OCI-LY7 (cell line): ENCODE measurements around the gene DNAH8.

ENCODE experiments used
- EZH2phosphoT487 ChIP-seq: fragments of 200-600 bp; sonication (generic); IDR thresholded peaks from 2 replicates; pipeline ENCODE4 v1.6.1; 2018; ENCODE audit warnings: low read depth, borderline replicate concordance, mild to moderate bottlenecking, mixed run types, antibody characterized with exemption, low read length, moderate library complexity, mixed read lengths
- TF ChIP-seq, protein P1 (sequence below): fragments of 200-600 bp; sonication (generic); conservative IDR thresholded peaks from 2 replicates; pipeline ENCODE4 v1.5.1; 2014; ENCODE audit warnings: mild to moderate bottlenecking, antibody characterized with exemption, low read length, moderate library complexity, mixed read lengths

- TF ChIP-seq, protein P1, sequence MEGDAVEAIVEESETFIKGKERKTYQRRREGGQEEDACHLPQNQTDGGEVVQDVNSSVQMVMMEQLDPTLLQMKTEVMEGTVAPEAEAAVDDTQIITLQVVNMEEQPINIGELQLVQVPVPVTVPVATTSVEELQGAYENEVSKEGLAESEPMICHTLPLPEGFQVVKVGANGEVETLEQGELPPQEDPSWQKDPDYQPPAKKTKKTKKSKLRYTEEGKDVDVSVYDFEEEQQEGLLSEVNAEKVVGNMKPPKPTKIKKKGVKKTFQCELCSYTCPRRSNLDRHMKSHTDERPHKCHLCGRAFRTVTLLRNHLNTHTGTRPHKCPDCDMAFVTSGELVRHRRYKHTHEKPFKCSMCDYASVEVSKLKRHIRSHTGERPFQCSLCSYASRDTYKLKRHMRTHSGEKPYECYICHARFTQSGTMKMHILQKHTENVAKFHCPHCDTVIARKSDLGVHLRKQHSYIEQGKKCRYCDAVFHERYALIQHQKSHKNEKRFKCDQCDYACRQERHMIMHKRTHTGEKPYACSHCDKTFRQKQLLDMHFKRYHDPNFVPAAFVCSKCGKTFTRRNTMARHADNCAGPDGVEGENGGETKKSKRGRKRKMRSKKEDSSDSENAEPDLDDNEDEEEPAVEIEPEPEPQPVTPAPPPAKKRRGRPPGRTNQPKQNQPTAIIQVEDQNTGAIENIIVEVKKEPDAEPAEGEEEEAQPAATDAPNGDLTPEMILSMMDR: no peak
- no peak for TF ChIP-seq EZH2phosphoT487
These were observed 8.7 kb downstream of the DNAH8 start for GRCh38 chr6:38723783-38724182.
